Astrocyte of the hippocampus (primary cell): ENCODE measurements around the gene PDCD6IP.
"Not testable (repeated sequence)": the region's sequence is repeated elsewhere in the genome, so short reads cannot be mapped to it uniquely, and the experiment has no call there.

ENCODE experiments used
- DNase-seq: peaks from one replicate; pipeline ENCODE4 v3.0.0; 2011; ENCODE audit warnings: low read depth, low spot score

The PDCD6IP gene

DNA sequence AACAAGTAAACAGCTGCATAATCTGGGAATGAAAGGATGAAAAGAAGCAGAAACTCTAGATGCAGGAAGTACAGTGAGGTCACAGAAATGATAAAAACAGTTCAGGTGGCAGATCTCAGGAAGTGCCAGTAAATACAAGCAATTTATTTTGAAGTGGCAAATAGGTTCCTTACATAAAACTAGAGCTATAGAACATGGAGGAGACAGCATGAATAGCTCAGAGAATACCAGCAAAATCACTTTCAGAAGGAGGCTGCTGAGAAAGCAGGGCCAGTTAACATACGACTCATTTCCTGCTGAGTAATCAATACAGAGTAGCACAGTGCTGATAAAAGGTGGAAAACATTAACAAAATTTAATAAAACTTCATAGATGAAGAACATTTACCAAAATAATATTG, 57.0 kb downstream of the PDCD6IP start:
- peak; percentile 5 for DNase-seq

DNA sequence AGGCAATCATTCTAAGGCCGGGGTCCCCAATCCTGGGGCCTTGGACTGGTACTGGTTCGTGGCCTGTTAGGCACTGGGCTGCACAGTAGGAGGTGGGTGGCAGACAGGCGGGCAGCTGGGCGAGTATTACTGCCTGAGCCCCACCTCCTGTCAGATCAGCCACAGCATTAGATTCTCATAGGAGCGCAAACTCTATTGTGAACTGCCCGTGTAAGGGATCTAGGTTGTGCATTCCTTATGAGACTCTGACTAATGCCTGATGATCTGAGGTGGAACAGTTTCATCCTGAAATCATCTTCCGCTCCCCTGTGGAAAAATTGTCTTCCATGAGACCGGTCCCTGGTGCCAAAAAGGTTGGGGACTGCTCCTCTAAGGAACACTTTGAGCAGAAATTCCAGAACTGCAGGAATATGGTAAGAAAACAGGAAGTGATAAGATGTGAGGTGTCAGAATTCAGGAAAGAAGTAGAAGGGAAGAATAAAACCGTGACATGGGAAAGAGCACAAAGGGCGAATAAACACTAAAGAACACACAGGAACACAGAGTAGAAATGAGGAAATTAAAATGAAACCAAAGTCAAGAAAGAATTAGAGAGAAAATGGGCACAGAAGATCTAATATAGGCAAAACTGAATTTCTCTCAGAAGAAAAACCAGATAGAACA, 57.6 kb downstream of the PDCD6IP start:
- DNase-seq: peak; percentile 13

DNA sequence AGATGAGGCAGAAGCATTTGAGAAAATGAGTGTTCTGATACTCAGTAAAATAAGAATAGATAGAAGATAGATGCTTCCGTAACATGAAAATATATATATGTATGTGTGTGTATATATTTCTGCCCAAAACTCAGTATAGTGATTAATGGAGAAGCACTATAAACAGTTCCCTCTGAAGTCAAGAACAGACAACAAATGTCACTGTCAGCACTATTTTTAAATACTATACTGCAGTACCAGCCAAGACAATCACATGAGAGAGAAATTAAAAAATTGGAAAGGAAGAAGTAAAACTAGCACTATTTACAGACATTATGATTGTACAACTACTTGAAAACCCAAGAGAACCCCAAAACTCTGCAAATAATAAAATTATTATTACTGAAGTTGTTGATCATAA, 59.3 kb downstream of the PDCD6IP start:
- not testable (repeated sequence) for DNase-seq

DNA sequence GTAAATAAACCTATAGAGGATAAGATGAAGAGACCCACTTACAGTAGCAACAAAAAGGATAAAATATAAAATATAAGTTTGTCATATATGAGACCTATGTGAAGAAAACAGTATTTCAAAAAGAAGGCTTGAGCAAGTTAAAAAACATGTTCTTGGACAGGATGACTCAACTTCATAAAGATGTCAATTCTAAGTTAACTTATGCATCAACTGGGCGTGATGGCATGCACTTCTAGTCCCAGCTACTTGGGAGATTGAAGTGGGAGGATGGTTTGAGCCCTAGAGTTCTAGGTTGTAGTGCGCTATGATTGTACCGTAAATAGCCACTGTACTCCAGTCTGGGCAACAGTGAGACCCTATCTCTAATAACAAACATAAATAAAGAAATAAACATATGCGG, 59.7 kb downstream of the PDCD6IP start:
- no peak for DNase-seq

DNA sequence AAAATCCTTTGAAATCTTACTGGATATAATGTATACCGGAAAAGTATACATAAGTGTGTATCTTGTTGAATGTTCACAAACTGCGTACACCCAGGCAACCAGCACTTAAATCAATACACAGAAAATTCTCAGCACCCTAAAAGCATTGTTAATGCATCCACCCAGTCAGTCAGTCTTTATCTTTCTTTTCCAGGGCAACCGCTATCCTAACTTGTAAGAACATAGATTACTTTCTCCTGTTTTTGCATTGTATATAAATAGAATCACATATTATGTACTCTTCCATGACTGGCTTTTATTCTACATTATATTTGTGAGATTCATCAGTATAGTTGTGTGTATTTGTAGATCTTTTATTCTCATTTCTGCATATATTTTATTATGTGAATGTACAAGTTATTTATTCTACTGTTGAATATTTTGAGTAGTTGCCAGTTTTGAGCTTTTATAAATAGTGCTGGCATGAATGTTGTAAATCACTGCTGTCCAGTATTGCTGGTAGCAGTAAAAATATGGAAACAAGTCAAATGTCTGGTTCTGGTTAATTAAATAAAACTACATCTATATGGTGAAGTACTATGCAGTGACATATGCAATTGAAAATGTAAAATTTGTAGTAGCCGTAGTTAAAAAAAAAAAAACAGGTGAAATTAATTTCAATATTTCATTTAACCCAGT, 62.1 kb downstream of the PDCD6IP start:
- DNase-seq: no peak

DNA sequence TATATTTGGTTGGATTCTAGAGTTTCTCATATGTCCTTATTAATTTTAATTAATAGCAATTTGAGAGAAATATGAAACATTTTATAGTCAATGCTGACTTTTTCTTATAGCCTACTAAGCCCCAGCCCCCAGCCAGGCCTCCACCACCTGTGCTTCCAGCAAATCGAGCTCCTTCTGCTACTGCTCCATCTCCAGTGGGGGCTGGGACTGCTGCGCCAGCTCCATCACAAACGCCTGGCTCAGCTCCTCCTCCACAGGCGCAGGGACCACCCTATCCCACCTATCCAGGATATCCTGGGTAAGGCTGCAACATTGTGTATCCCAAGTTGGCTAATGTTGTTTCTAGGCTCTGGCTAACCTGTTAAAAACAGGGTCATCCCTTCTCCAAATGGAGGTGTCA, 66.7 kb downstream of the PDCD6IP start:
- no peak for DNase-seq

DNA sequence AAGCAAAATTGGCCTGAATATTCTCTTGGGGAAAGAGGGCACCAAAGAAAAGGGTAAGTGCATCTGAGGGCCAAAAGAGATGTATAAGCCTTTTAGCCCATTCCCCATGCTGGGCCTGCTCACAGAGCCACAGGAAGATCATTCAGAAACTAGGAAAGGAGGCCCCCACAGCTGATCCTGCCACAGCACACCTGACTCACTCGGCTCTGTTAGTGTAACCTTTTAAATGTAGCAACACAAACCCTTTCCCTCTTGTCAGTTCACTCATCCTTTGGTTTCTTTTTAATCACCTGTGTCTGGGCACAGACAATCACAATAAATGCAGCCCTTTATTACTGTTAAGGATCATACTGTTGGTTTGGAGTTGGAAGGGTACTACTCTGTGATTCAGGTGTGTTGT, 69.9 kb downstream of the PDCD6IP start:
- no peak for DNase-seq

DNA sequence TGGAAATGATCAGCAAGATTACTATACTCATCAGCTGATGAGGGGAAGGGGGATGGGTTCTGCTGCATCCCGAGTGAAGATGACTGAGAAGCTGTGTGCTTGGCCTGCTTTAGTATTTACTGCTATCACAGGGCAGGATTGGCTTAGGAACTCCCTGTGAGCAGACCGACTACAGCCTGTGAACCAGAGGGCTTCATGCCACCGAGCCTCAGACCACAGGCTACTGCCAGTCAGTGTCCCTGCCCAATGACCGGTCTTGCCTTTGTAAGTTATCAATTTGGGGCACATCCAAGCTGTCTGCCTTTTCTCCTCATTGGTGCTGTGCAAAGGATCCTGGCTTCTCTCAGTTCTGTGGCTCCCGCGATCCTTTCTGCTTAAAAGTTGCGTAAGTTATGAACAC, 71.5 kb downstream of the PDCD6IP start:
- no peak for DNase-seq

DNA sequence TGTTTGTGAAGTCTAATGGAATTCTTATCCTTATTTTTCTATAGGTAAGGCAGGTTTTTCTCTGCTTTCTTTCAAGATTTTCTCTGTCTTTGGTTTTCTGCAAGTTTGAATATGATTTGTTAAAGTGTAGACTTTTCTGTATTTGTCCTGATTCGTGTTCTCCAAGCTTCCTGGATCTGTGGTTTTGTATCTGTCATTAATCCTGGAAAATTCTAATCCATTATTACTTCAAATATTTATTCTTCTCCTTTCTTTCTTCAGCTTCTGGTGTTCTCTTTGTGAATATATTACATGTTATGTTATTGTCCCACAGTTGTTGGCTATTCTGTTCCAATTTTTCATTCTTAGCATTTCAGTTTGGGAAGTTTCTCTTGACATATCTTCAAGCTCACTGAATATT, 76.4 kb downstream of the PDCD6IP start:
- DNase-seq: no peak

DNA sequence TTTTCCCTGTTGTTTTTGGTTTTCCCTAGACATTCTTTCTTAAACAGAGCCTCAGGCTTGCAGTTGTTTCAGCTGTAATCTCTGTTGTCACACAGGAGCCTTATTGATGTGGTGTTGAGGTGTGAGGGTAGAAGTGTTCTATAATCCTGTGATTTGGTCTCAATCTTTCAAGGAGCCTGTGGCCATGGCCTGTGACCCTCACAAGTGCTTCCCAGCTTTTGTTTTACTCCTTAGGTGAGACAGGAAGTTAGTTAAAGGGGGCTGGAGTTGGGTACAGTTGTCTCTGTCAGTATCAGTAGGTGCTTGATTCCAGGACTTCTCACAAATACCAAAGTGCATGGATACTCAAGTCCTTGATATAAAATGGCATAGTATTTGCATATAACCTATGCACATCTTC, 77.2 kb downstream of the PDCD6IP start:
- DNase-seq: no peak

DNA sequence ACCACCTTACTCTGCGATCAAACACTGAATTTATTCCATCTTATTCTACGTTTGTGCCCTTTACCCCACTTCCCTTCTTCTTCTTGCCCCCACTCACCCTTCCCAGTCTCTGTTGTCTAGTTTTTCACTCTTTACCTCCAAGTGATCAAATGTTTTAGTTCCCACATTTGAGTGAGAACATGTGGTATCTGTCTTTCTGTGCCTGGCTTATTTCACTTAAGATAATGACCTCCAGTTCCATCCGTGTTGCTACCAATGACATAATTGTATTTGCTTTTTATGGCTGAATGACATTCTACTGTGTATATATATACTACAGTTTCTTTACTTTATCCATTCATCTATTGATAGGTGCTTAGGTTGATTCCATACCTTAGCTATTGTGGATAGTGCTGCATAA, 78.8 kb downstream of the PDCD6IP start:
- DNase-seq: no peak

DNA sequence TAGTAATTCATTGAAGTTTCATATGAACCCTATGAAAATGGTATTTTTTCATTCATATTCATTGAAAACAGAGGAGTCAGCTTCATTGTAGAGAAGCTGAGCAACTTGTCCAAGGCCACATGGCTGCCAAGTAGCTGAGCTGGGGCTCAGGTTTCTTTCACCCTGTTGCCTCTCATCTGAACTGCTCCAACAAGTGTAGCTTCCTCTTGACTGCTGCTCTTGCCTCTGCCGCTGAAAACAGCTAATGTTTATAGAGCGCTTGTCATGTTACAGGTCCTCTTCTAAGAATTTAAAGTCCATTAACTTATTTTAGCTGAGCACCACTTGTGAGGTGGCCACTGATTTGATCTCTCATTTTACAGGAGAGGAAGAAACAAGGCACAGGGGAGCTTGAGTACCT, 81.1 kb downstream of the PDCD6IP start:
- no peak for DNase-seq

DNA sequence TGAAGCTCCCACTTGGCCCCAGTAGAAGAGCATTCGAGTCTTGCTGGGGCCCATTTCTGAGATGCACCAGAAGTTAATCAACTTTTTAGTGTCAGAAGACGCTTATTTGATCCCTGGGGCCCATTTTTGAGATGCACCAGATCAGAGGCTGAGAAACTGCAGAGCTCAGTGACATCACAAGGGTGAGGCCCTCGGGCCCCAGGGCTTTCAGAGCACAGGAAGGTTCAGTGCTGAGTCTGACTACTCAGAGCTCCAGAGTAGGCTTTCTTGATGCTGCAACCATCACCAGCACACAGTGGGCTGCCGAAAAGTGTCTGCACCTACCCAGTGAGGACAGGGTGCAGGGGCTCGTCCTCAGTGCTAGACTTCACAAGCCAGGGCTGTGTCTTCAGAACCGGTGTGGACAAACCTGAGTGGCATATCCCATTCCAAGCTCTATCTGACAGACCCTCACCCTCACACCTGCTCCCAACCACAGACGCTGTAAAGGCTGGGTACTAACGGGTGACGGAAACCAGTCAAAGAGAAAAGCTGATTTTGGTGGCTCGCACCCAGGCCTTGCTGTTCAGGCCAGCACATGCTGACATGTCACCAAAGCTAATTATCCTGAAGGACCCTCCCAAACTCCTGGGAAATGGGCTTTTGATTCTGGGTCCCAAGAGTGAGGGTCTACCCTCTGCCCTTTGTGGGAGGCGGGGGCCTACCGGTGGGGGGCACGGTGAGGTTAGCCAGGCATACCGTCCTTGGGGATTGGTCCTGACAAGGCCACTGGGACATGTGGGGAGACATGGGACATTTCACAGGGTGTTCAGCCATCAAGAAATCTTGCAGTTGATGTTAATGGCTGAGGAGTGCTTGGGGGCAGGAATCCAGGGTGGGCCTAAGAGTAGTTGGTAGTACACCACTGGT, 83.0 kb downstream of the PDCD6IP start:
- DNase-seq: no peak

DNA sequence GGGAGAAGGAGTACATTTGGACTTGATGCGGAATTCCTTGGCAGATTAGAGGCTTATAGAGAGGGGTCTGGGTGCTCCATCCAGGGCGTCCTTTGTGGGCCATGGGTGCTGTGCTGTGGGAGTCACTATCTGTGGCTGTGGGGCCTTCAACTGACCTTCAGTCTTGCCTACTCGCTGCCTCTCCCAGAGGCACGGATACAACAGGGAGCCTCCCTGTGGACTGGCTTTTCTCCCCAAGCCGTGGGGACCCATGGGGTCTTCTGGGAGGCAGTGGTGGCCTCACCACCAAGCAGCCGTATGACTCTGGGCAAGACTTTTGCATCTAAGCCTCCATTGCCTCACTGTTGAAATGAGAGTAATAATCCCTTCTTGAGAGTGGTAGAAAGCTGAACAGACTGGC, 83.9 kb downstream of the PDCD6IP start:
- DNase-seq: no peak

DNA sequence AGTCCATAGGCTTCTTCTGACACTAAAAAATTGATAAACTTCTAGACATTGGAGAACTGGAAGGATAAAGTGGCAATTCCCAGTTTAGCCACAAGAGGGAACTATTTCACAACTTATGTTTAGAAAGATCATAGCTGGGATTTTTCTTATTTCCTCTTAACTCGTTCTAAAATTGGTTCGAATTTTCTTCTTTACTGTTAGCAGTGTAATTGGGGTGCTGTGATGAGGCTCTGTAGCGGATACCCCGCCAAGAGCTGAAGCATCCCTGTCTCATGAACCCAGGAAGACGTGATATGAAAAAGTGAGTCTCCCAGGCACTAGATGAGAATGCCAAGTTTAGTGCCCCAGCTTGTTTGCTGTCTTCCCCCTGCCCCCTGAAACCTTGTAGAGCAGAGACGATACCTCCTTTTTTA, 85.1 kb downstream of the PDCD6IP start:
- peak; percentile 68 for DNase-seq

DNA sequence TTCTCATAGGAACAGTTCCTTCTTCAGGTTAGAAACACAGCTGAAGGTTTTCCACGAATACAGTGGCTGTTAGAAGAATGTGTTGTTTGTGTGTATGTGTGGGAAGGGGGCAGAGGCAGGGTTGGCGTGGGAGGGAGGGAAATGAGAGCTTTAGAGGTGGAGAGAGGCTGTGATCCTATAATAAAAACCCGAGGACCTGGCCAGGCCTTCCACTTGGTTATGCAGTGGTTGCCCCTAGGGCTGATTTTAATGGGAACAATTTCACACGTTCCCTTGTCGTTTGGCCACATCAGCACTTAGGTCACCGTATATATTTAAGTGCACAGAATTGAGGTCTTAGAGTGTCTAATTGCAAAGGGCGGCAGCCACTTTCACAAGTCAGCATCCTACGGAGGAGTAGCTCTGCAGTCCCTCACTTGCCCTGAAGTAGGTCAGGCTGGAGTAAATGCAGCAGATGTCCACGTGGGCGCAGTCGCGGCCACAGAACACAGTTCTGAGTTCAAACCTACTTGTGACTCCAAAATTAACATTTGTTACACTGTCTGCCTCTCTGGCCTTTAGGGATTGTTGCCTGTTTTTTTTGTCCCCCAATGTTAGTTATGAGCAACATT, 85.6 kb downstream of the PDCD6IP start:
- DNase-seq: peak; percentile 39

DNA sequence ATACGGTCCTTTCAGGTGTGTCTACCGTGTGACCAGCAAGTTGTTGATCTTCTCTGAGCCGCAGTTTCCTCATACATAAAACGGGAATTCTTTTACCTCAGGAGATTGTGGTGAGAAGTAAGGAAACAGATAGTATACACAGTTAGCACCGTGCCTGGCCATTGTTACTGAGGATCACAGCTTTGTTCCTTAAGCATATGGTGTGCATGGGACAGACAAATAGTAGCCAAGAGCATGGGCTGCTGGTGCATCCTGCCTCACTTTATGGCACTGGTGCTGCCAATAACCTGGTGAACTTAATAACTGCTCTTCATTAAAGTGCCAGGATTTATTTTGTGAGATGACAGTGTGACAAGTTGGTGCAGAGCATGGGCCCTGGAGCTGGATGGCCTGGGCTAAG, 86.3 kb downstream of the PDCD6IP start:
- no peak for DNase-seq

DNA sequence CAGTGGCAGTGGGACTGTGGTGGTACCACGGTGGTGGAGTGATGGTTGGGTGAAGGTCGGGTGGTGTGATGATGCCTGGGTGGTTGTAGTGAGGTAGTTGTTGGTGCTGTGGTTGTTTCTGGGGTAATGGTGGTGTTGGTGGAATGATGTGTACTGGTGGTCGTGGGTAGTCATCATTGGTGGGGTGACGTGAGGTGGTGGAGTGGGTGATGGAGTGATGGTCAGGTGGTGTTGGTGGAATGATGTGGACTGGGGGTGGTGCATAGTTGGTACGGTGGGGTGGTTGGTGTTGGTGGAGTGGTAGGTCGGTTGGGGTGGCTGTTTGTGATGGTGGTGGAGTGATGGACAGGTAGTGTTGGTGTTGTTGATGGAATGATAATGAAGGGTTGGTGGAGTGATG, 87.1 kb downstream of the PDCD6IP start:
- no peak for DNase-seq

DNA sequence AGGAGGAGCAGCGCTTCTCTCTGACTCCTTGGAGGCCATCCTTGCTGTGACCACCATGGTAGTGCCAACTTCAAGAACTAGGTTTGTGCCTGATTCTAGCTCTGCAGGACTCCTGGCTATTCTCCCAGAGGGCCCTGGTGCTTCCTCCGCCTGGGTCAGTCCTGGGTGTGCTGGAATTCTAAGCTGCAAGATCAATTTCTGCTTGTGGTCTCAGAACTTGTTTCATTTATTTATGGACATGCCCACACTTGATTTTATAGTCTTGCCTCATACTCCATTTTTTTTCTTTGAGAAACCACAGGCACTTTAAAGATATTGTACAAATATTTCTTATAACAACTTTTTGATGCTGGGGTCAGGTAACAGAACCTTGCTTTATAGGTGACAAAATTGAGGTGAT, 87.6 kb downstream of the PDCD6IP start:
- DNase-seq: peak; percentile 60

DNA sequence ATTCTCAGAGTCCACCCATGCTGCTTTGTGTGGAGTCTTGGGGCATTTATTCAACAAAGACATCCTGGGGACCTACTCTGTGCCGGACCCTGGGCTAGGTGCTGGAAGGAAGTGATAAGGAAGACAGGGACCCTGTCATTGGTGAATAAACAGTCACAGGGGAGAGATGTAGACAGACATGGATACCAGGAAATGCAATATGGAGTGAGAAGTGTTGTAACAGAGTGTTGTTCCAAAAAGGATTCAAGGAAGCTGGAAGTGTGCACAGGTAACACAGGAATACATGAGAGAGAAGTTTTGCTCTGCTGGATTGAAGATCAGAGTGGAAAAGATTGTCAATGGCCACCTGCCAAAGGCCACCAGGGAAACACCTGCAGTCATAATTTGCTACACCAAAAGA, 89.0 kb downstream of the PDCD6IP start:
- no peak for DNase-seq

DNA sequence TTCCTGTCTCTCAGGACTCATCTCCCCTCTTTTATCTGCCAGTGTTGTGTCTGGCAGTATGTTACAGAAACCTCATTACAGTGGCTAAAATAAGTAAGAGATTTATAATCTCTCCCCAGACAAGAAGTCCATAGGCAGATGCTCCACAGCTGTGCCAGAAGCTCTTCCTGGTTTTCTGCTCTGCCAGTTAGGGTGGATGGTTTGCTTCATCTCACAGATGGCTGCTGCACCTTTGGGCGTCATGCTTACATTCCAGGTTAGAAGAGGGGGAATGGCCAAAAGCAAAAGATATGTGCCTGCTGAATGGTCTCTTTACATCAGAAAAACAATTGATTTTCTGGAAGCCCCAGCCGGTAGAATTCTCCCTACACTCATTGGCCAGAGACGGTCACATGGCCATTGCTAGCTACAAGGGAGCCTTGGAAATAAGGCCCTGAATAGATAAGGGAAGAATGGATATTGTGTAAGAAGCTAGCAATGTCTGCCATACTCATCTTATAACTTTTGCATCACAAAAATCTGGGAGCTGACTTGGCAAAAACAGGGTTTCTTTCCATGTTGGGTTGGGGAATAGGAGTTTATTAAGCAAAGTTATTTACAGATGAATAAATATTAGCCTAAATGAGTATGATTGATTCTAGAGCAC, 91.1 kb downstream of the PDCD6IP start:
- DNase-seq: no peak

DNA sequence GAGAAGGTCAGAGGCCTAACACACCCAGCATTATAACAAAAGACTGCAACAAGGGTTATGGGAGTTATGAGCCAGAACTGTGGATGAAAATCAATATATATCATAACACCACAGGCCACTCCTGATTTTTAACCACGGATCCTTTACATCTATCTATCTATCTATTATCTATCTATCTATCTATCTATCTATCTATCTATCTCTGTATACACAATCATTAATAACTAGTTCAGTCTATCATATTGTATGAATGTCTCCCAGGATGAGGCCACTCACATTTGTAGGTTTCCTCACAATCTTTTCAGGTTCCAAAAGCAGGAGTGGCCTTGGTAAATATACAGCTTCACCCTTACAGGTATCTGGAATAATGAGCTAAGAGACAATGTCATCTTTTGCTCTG, 94.2 kb downstream of the PDCD6IP start:
- no peak for DNase-seq
